OCI-LY7 (cell line): ENCODE results near the gene ZXDA. TPM values are rescaled to one million over a fixed set of nuclear protein-coding genes. Genes with fewer than 3 reads are reported as not detected.

Experiments used
- BruUV-seq: library from RNA; stranded (reverse); fragments of 400-500 nt; replicated peaks from 2 replicates; lab custom pipeline; 2021; lab: Mats Ljungman, UMichigan
- CTCF ChIA-PET: fragments of 300-600 bp; sonication (Branson Sonifier 250); formaldehyde crosslinking; loops from one replicate; lab custom pipeline; 2022; ENCODE audit warnings: antibody characterized with exemption; ENCODE audit not compliant: unreplicated experiment; lab: Charles Lee
- POLR2A ChIA-PET: fragments of 300-600 bp; sonication (Branson Sonifier 250); formaldehyde crosslinking; loops from one replicate; lab custom pipeline; 2022; ENCODE audit warnings: antibody characterized with exemption; lab: Charles Lee
- DNase-seq: peaks from one replicate; pipeline ENCODE4 v3.0.0-alpha.2; 2015; ENCODE audit warnings: low spot score
- H2AFZ ChIP-seq: fragments of 200-600 bp; sonication (generic), shearing (Covaris generic); 2 replicates; pipeline ENCODE4 v1.6.1; 2014; ENCODE audit warnings: mild to moderate bottlenecking, antibody characterized with exemption, low read length, moderate library complexity
- H3K27ac ChIP-seq: fragments of 200-600 bp; sonication (generic); 2 replicates; pipeline ENCODE4 v1.5.1; 2014; ENCODE audit warnings: mixed run types, low read depth, mild to moderate bottlenecking, moderate library complexity, low read length, inconsistent platforms; ENCODE audit not compliant: poor library complexity, severe bottlenecking
- H3K36me3 ChIP-seq: fragments of 200-600 bp; sonication (generic); 2 replicates; pipeline ENCODE4 v1.6.1; 2014; ENCODE audit warnings: mild to moderate bottlenecking, antibody characterized with exemption, low read length, moderate library complexity, mixed read lengths; ENCODE audit not compliant: insufficient read depth
- H3K4me1 ChIP-seq: fragments of 200-600 bp; sonication (generic); 2 replicates; pipeline ENCODE4 v1.5.1; 2014; ENCODE audit warnings: mild to moderate bottlenecking, low read length; ENCODE audit not compliant: insufficient read depth, poor library complexity, severe bottlenecking
- H3K4me2 ChIP-seq: fragments of 200-600 bp; sonication (generic); 2 replicates; pipeline ENCODE4 v1.6.1; 2014; ENCODE audit warnings: mild to moderate bottlenecking, low read length
- H3K4me3 ChIP-seq: fragments of 200-600 bp; sonication (generic); 2 replicates; pipeline ENCODE4 v1.5.1; 2014; ENCODE audit warnings: mild to moderate bottlenecking, low read depth, low read length; ENCODE audit not compliant: poor library complexity, severe bottlenecking
- H3K79me2 ChIP-seq: fragments of 200-600 bp; sonication (generic); 2 replicates; pipeline ENCODE4 v1.6.1; 2016; ENCODE audit warnings: low read depth, mild to moderate bottlenecking, low read length, moderate library complexity, mixed read lengths; ENCODE audit not compliant: insufficient read depth
- H3K9me2 ChIP-seq: fragments of 200-600 bp; sonication (generic); 2 replicates; pipeline ENCODE4 v1.6.1; 2016; ENCODE audit warnings: mild to moderate bottlenecking, low read length, mixed read lengths; ENCODE audit not compliant: insufficient read depth
- H3K9me3 ChIP-seq: fragments of 200-600 bp; sonication (generic); 2 replicates; pipeline ENCODE4 v1.6.1; 2014; ENCODE audit warnings: mild to moderate bottlenecking, mixed run types, low read length, mixed read lengths
- H4K20me1 ChIP-seq: fragments of 200-600 bp; sonication (generic); 2 replicates; pipeline ENCODE4 v1.6.1; 2014; ENCODE audit warnings: mild to moderate bottlenecking, antibody characterized with exemption, low read length, moderate library complexity, mixed read lengths; ENCODE audit not compliant: insufficient read depth
- EZH2phosphoT487 ChIP-seq: fragments of 200-600 bp; sonication (generic); IDR thresholded peaks from 2 replicates; pipeline ENCODE4 v1.6.1; 2018; ENCODE audit warnings: low read depth, borderline replicate concordance, mild to moderate bottlenecking, mixed run types, antibody characterized with exemption, low read length, moderate library complexity, mixed read lengths
- intact Hi-C: fragments of 100-400 bp; cut with micrococcal nuclease; formaldehyde crosslinking; loops from one replicate; pipeline ENCODE4 v1.10.0; 2022; ENCODE audit not compliant: unreplicated experiment
- total RNA-seq, 2 experiments: library from RNA; depleted of rRNA in 1 of 2; stranded (reverse); fragments of >200 nt in 1 of 2; shearing (Covaris generic) in 1 of 2; gene quantifications; 2 replicates each; pipeline ENCODE4 v1.2.3, GENCODE V29; 2014 to 2022
- TF ChIP-seq, protein P1 (sequence below): fragments of 200-600 bp; sonication (generic); conservative IDR thresholded peaks from 2 replicates; pipeline ENCODE4 v1.5.1; 2014; ENCODE audit warnings: mild to moderate bottlenecking, antibody characterized with exemption, low read length, moderate library complexity, mixed read lengths

The ZXDA gene
- total RNA-seq, 2 experiments from 2014 or later = 1.5 to 5.2 TPM

GRCh38 chrX:57902633-57903032 lies 7.6 kb downstream of the ZXDA start:
- intact Hi-C loops = no loop called here
- POLR2A ChIA-PET = no interaction called here
- BruUV-seq = no TSS peak

GRCh38 chrX:57901466-57901865 lies 8.8 kb downstream of the ZXDA start:
- no peak overlapping the region for H3K4me2 ChIP-seq
- no TSS peak for BruUV-seq
- POLR2A ChIA-PET = interaction anchor here (0.5 to 0.6 kb wide), 2 partner anchors 17 to 78 kb away, joined by 3 read pairs; no protein-coding TSS in a partner anchor

More at GRCh38 chrX:57902633-57903032, 7.6 kb downstream of the ZXDA start:
- DNase-seq = no peak
- no peaks in the 10 kb centered on the region for H4K20me1 ChIP-seq
- H3K36me3 ChIP-seq = no peaks in the 10 kb centered on the region
- H3K9me3 ChIP-seq = no peaks in the 10 kb centered on the region
- H3K4me3 ChIP-seq = no peak overlapping the region
- H3K4me2 ChIP-seq = no peak overlapping the region
- H3K79me2 ChIP-seq = no peaks in the 10 kb centered on the region
- CTCF ChIA-PET = no interaction called here
- no peaks in the 10 kb centered on the region for H3K9me2 ChIP-seq
- H3K27ac ChIP-seq = no peak overlapping the region
- no peak for TF ChIP-seq EZH2phosphoT487
- TF ChIP-seq, protein P1, sequence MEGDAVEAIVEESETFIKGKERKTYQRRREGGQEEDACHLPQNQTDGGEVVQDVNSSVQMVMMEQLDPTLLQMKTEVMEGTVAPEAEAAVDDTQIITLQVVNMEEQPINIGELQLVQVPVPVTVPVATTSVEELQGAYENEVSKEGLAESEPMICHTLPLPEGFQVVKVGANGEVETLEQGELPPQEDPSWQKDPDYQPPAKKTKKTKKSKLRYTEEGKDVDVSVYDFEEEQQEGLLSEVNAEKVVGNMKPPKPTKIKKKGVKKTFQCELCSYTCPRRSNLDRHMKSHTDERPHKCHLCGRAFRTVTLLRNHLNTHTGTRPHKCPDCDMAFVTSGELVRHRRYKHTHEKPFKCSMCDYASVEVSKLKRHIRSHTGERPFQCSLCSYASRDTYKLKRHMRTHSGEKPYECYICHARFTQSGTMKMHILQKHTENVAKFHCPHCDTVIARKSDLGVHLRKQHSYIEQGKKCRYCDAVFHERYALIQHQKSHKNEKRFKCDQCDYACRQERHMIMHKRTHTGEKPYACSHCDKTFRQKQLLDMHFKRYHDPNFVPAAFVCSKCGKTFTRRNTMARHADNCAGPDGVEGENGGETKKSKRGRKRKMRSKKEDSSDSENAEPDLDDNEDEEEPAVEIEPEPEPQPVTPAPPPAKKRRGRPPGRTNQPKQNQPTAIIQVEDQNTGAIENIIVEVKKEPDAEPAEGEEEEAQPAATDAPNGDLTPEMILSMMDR = no peak
- no peak overlapping the region for H2AFZ ChIP-seq
- H3K4me1 ChIP-seq = no peaks in the 10 kb centered on the region

DNA sequence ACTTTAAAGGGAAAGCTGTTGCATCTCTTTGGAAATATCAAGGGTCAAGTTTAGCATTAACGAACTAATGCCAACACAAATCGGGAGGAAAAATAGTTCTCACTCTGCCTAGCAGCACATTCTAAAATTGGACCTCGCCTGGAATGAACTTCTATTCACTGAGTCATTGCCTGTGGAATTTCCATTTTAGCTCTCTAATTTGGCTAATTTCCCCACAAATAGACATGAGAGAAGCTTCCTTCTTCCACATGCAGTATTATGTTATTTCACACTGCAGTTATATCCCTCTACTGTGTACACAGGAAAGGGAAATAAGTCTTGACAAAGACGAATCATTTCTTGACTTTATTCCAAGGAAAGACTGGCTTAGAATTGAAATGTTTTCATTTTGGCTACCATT lies 9.3 kb downstream of the ZXDA start:
- no peaks in the 10 kb centered on the region for H4K20me1 ChIP-seq
- TF ChIP-seq EZH2phosphoT487 = no peak
- TF ChIP-seq, protein P1 = no peak
- BruUV-seq = no TSS peak
- H3K27ac ChIP-seq = no peak overlapping the region
- H3K9me3 ChIP-seq = no peaks in the 10 kb centered on the region
- H3K36me3 ChIP-seq = no peaks in the 10 kb centered on the region
- H3K79me2 ChIP-seq = no peaks in the 10 kb centered on the region
- CTCF ChIA-PET = no interaction called here
- H2AFZ ChIP-seq = no peak overlapping the region
- intact Hi-C loops = no loop called here
- H3K4me2 ChIP-seq = no peak overlapping the region
- no peak for DNase-seq
- POLR2A ChIA-PET = interaction anchor here (0.6 kb wide), 1 partner anchor 77 kb away, joined by 3 read pairs; no protein-coding TSS in a partner anchor
- H3K4me1 ChIP-seq = no peaks in the 10 kb centered on the region
- H3K4me3 ChIP-seq = no peak overlapping the region
- H3K9me2 ChIP-seq = no peaks in the 10 kb centered on the region

More at GRCh38 chrX:57901466-57901865, 8.8 kb downstream of the ZXDA start:
- no peak overlapping the region for H3K27ac ChIP-seq
- H3K9me2 ChIP-seq = no peaks in the 10 kb centered on the region
- DNase-seq = no peak
- no peaks in the 10 kb centered on the region for H3K36me3 ChIP-seq
- H3K79me2 ChIP-seq = no peaks in the 10 kb centered on the region
- no peak overlapping the region for H2AFZ ChIP-seq
- no peaks in the 10 kb centered on the region for H4K20me1 ChIP-seq
- H3K9me3 ChIP-seq = no peaks in the 10 kb centered on the region
- TF ChIP-seq EZH2phosphoT487 = no peak
- TF ChIP-seq, protein P1 = no peak
- CTCF ChIA-PET = no interaction called here
- intact Hi-C loops = no loop called here
- no peaks in the 10 kb centered on the region for H3K4me1 ChIP-seq
- H3K4me3 ChIP-seq = no peak overlapping the region
